Astrocyte of the cerebellum (primary cell): Measurements from ENCODE around the gene PRKCQ.

Source experiments
- DNase-seq: peaks from one replicate; pipeline ENCODE4 v3.0.0-alpha.2; 2011; ENCODE audit warnings: low read depth
- H3K4me3 ChIP-seq: 2 replicates; pipeline ENCODE4 v1.5.1; 2011; ENCODE audit warnings: mild to moderate bottlenecking, low read depth, low read length, moderate library complexity
- CTCF ChIP-seq: IDR thresholded peaks from 2 replicates; pipeline ENCODE4 v1.5.1; 2012; ENCODE audit warnings: low read length, low read depth, moderate library complexity, mild to moderate bottlenecking; ENCODE audit errors: missing control alignments
- in situ Hi-C: cut with HindIII; loops from 2 replicates; pipeline ENCODE4 v1.10.0; 2017; ENCODE audit warnings: low sequenced_read_pairs

Gene PRKCQ

GRCh38 chr10:6574664-6575176 is 5.4 kb downstream of the PRKCQ start:
- in situ Hi-C loops, result no loop called here
- no peak for TF ChIP-seq CTCF
- DNase-seq, result no peak
- H3K4me3 ChIP-seq, result no peak overlapping the region

GRCh38 chr10:6570893-6571292 is 9.2 kb downstream of the PRKCQ start:
- no peak for DNase-seq
- in situ Hi-C loops, result no loop called here
- no peak overlapping the region for H3K4me3 ChIP-seq
- no peak for TF ChIP-seq CTCF

- no peak for TF ChIP-seq CTCF
- in situ Hi-C loops, result no loop called here
- no peak for DNase-seq
Observed at GRCh38 chr10:6569259-6569658, 10.8 kb downstream of the PRKCQ start.

GRCh38 chr10:6567884-6568283 is 12.2 kb downstream of the PRKCQ start:
- TF ChIP-seq CTCF, result no peak
- DNase-seq, result no peak
- in situ Hi-C loops, result no loop called here
- H3K4me3 ChIP-seq, result no peak overlapping the region

More at GRCh38 chr10:6569259-6569658, 10.8 kb downstream of the PRKCQ start:
- H3K4me3 ChIP-seq, result no peak overlapping the region

- no peak for TF ChIP-seq CTCF
- DNase-seq, result no peak
- no peak overlapping the region for H3K4me3 ChIP-seq
- in situ Hi-C loops, result no loop called here
Observed at GRCh38 chr10:6567203-6567703, 12.8 kb downstream of the PRKCQ start.

GRCh38 chr10:6565588-6565987 is 14.5 kb downstream of the PRKCQ start:
- in situ Hi-C loops, result no loop called here
- H3K4me3 ChIP-seq, result no peak overlapping the region
- no peak for TF ChIP-seq CTCF
- no peak for DNase-seq
